ENCODE results near the gene MPHOSPH10.

- TF ChIP-seq CTCF (conservative IDR thresholded peaks at IDR 0.05; ENCODE audit: low read depth, low read length), result peak; percentile 64
- no peak for TF ChIP-seq EZH2phosphoT487 (IDR thresholded peaks at IDR 0.05; ENCODE audit: borderline replicate concordance, low read length)
- TF ChIP-seq EZH2 (IDR thresholded peaks at IDR 0.05; ENCODE audit: low read length, unreplicated experiment), result no peak
These were observed 60.5 kb downstream of the MPHOSPH10 start for GRCh38 chr2:71190656-71191569.

Measured in PC-3 (cell line).